ENCODE results near the gene ASB4.
"Not testable (repeated sequence)": the region's sequence is repeated elsewhere in the genome, so short reads cannot be mapped to it uniquely, and the experiment has no call there.

ASB4 gene

DNA sequence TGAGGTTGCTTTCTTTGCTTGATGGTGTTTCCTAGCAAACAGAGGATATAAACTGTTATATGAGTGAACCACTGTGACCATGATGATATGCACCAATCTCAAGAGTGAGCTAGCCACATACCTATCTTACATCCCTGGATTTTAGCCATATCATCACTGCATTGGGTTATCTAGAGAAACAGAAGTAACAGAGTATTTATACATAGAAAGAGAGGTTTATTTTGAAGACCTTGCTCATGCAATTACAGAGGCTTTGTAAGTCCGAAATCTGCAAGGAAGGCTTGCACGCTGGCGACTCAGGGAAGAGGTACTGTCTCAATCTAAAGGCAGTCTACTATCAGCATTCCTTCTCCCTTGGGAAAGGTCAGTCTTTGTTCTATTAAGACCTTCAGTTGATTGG is 39.1 kb upstream of the ASB4 start:
- intact Hi-C loops (cut with DNase I; ENCODE audit: low total_unique reads): no loop called here
- H3K27me3 ChIP-seq: no peaks in the 10 kb centered on the region
- H3K4me1 ChIP-seq: no peaks in the 10 kb centered on the region
- no peaks in the 10 kb centered on the region for H3K36me3 ChIP-seq
- H3K4me3 ChIP-seq: no peak overlapping the region
- no peaks in the 10 kb centered on the region for H3K9me3 ChIP-seq
- no peak for DNase-seq
- TF ChIP-seq, protein P1, sequence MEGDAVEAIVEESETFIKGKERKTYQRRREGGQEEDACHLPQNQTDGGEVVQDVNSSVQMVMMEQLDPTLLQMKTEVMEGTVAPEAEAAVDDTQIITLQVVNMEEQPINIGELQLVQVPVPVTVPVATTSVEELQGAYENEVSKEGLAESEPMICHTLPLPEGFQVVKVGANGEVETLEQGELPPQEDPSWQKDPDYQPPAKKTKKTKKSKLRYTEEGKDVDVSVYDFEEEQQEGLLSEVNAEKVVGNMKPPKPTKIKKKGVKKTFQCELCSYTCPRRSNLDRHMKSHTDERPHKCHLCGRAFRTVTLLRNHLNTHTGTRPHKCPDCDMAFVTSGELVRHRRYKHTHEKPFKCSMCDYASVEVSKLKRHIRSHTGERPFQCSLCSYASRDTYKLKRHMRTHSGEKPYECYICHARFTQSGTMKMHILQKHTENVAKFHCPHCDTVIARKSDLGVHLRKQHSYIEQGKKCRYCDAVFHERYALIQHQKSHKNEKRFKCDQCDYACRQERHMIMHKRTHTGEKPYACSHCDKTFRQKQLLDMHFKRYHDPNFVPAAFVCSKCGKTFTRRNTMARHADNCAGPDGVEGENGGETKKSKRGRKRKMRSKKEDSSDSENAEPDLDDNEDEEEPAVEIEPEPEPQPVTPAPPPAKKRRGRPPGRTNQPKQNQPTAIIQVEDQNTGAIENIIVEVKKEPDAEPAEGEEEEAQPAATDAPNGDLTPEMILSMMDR (IDR thresholded peaks at IDR 0.05): no peak
- H3K27ac ChIP-seq: no peak overlapping the region

DNA sequence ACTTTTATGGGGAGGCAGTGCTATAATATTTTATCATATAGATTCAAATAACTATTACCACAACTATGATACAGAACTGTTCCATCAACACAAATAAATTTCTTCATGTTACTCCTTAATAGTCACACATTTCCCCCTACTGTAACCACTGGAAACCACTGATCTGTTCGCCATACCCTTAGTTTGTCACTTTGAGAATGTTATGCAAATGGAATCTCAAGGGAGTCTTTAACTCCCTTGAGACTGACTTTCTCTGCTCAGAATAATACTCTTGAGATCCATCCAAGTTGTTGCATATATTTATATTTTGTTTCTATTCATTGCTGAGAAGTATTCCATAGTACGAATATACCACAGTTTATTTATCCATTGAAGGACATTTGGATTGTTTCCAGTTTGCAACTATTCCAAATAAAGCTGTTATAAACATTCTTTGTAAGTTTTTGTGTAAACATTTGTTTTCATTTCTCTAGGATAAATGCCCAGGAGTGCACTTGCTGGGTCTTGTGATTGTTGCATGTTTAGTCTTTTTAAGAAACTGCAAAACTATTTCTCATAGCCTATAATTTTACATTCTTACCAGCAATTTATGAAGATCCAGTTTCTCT is 31.2 kb upstream of the ASB4 start:
- peaks cover 0 to 2% of the 10 kb centered on the region in 2 donors for H3K27me3 ChIP-seq
- no peaks in the 10 kb centered on the region for H3K36me3 ChIP-seq
- H3K4me1 ChIP-seq: no peaks in the 10 kb centered on the region
- no peak overlapping the region for H3K4me3 ChIP-seq
- intact Hi-C loops (cut with DNase I; ENCODE audit: low total_unique reads): no loop called here
- DNase-seq: no peak
- H3K9me3 ChIP-seq: peaks cover 0 to 6% (median 0%) of the 10 kb centered on the region in 3 donors
- TF ChIP-seq, protein P1 (IDR thresholded peaks at IDR 0.05): no peak
- H3K27ac ChIP-seq: no peak overlapping the region

DNA sequence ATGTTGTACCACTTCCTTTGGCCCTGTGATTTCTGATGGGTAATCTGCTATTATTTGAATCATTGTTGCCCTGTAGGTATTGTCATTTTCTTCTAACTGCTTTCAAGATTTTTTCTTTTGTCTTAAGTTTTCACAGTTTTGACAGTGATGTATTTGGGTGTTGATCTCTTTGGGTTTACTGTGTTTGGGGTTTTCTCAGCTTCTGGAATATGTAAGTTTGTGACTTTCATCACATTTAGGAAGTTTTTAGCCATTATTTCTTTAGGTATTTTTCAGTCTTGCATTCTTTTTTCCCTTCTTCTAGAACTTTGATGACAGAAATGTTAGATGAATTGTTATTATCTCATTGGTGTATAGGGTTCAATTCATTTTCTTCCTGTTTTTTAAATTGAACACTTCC is 27.8 kb upstream of the ASB4 start:
- TF ChIP-seq, protein P1 (IDR thresholded peaks at IDR 0.05): no peak
- Histone ChIP-seq H3K36me3 (no peaks in the 10 kb centered on the region), H3K27ac (no peak overlapping the region), H3K9me3 (peaks cover 0 to 6% (median 0%) of the 10 kb centered on the region in 3 donors), H3K4me3 (no peak overlapping the region), H3K27me3 (peaks cover 0 to 2% of the 10 kb centered on the region in 2 donors), H3K4me1 (no peaks in the 10 kb centered on the region)
- DNase-seq: no peak
- intact Hi-C loops (cut with DNase I; ENCODE audit: low total_unique reads): no loop called here

DNA sequence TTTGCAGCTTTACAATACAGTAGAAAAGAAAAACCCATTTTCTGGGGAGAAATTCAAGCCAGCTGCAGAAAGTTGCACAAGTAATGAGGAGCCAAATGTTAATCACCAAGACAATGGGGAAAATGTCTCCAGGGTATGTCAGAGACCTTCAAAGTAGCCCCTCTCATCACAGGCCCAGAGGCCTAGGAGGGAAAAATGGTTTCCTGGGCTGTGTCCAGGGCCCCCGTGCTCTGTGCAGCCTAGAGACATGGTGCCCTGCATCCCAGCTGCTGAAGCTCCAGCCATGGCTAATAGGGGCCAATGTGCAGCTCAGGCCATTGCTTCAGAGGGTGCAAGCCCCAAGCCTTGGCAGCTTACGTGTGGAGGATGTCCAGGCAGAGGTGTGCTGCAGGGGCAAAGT is 25.1 kb upstream of the ASB4 start:
- intact Hi-C loops (cut with DNase I; ENCODE audit: low total_unique reads); H3K4me1 ChIP-seq; H3K27me3 ChIP-seq; H3K9me3 ChIP-seq; H3K27ac ChIP-seq; H3K4me3 ChIP-seq; DNase-seq; H3K36me3 ChIP-seq: not testable (repeated sequence)

DNA sequence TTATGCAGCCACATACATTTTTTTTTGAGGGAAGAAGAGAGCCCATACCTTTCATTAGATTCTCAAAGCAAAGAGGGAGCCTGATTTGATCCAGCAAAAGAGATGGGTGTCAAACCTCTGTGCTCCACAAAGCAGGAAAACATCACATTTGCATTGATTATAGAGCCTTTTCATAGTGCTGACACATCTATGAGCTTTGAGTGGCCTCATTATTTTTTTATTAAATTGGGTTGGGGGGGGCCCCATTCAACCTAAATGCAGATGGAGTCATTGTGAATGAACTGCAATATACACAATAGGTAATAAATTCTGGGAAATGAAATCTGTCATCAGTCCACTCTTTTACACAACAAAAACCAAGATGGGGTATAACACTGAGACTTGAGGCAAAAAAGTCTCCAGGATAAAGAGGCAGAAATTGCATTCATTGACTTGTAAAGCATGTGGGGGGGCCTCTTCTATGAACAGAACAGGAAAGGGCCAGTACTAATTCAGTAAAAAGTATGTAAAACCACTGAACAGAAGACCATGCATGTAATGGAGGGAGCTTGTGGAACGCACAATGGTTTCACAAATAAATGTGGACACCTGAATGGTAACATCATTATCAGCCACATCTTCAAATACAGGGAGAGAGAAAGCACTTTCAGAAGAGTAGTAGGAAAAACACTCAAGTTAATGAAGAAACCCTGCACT is 17.7 kb upstream of the ASB4 start:
- H3K27me3 ChIP-seq: no peaks in the 10 kb centered on the region
- H3K36me3 ChIP-seq: no peaks in the 10 kb centered on the region
- intact Hi-C loops (cut with DNase I; ENCODE audit: low total_unique reads): no loop called here
- TF ChIP-seq, protein P1 (IDR thresholded peaks at IDR 0.05): no peak
- H3K4me1 ChIP-seq: no peaks in the 10 kb centered on the region
- DNase-seq: no peak
- H3K9me3 ChIP-seq: no peaks in the 10 kb centered on the region
- no peak overlapping the region for H3K4me3 ChIP-seq
- no peak overlapping the region for H3K27ac ChIP-seq

DNA sequence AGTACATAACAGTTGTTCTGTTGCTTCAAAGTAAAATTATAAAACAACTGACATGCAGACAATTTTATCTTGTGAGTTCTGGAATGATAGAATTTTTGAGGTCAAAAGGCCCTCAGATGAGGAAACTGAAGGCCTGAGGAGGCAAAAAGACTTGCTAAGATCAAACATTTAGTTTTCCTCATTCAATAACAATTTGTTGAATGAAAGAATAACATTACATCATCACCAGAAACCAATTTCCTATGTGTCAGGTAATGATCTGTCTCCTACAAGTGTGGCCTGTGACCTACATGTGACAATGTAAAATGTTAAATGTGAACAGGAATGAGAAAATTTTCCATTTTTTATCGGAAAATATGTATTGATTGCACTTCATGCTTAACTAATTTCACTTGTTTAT is 16.6 kb upstream of the ASB4 start:
- Histone ChIP-seq H3K27ac (no peak overlapping the region), H3K4me1 (no peaks in the 10 kb centered on the region), H3K27me3 (no peaks in the 10 kb centered on the region), H3K36me3 (no peaks in the 10 kb centered on the region), H3K9me3 (no peaks in the 10 kb centered on the region), H3K4me3 (no peak overlapping the region)
- no peak for DNase-seq
- intact Hi-C loops (cut with DNase I; ENCODE audit: low total_unique reads): no loop called here
- TF ChIP-seq, protein P1 (IDR thresholded peaks at IDR 0.05): no peak
